Heart left ventricle (tissue), 13 donors: Measurements from ENCODE around the gene UBALD1.
"Not testable (repeated sequence)": the region's sequence is repeated elsewhere in the genome, so short reads cannot be mapped to it uniquely, and the experiment has no call there.

Experiments used
- POLR2A ChIP-seq, 2 donors: fragments of 450-650 bp; IDR thresholded peaks; one replicate each; pipeline ENCODE4 v1.6.1; 2017; ENCODE audit warnings: antibody characterized with exemption in 2 of 2, mild to moderate bottlenecking in 2 of 2, moderate library complexity in 2 of 2
- TF ChIP-seq, protein P1 (sequence below), 12 donors: fragments of 200-600 bp; sonication (generic) in 4 of 12; IDR thresholded peaks; one replicate each; pipeline versions ENCODE4 v1.5.0 to v1.8.0; 2018 to 2022; ENCODE audit warnings: antibody characterized with exemption in 12 of 12, mild to moderate bottlenecking in 5 of 12
- donor health status: ischemic (EF 13 %, LVEDD 7.1; RV severe dilation, severe dysfunction).
- donor health status: DM: no; HTN: yes; CAD: no.
- donor health status: DM: no; HTN: no; CAD: no.
- donor health status: ischemic (EF 25% LVEDD 6.9; RV normal size, moderate dysfunction).
- donor health status: ischemic (EF 25% LVEDD 5.7; RV mildly dilated, moderate dysfunction).
- donor health status: ischemic (EF 35%, LVEDD 5.7; RV mildly dilated, moderate dysfunction).
- donor health status: nonischemic (EF 11% LVEDD 7.7; RV severe dilation, severe dysfunction).
- donor health status: DM: yes; HTN: yes; CAD: no.
- donor health status: PGD.
- donor health status: ischemic (EF 29% LVEDD 5.4; RV normal size, mild dysfunction).
- donor health status: nonischemic (EF 23%, LVEDD 6.1; RV moderate dilation, normal function).

DNA sequence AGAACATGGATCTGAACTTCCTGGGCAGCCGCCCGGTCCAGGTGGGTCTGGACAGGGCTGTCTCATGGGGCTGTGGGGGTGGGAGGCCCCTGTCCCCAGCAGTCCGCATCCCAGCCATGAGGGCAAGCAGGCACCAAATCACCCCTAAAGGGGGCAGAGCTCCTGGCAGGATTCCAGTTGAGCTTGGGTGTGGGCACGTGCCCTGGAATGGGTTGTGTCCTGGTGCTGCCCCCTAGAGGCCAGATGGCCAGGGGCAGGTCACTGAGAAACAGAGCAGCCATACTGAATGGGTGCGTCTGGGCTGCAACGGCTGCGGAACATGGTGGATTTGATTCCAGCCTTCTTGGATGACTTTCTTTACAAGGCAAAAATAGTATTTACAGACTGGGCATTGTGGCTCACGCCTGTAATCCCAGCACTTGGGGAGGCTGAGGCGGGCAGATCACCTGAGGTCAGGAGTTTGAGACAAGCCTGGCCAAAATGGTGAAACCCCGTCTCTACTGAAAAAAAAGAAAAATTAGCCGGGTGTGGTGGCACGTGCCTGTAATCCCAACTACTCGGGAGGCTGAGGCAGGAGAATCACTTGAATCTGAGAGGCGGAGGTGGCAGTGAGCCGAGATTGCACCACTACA is 35.9 kb upstream of the UBALD1 start:
- TF ChIP-seq, protein P1, sequence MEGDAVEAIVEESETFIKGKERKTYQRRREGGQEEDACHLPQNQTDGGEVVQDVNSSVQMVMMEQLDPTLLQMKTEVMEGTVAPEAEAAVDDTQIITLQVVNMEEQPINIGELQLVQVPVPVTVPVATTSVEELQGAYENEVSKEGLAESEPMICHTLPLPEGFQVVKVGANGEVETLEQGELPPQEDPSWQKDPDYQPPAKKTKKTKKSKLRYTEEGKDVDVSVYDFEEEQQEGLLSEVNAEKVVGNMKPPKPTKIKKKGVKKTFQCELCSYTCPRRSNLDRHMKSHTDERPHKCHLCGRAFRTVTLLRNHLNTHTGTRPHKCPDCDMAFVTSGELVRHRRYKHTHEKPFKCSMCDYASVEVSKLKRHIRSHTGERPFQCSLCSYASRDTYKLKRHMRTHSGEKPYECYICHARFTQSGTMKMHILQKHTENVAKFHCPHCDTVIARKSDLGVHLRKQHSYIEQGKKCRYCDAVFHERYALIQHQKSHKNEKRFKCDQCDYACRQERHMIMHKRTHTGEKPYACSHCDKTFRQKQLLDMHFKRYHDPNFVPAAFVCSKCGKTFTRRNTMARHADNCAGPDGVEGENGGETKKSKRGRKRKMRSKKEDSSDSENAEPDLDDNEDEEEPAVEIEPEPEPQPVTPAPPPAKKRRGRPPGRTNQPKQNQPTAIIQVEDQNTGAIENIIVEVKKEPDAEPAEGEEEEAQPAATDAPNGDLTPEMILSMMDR (IDR thresholded peaks at IDR 0.05), result peak; percentile 43 to 89 (median 62)
- not testable (repeated sequence) for TF ChIP-seq POLR2A (IDR thresholded peaks at IDR 0.05)
